ENCODE results near the gene DUSP16.

Gene DUSP16

GRCh38 chr12:12551115-12551514, 11.5 kb downstream of the DUSP16 start:
- no peaks in the 10 kb centered on the region for H3K4me1 ChIP-seq (ENCODE audit: control insufficient read depth in 1 of 2, insufficient read depth in 2 of 2, low read length in 2 of 2)
- H2BK120ac ChIP-seq (ENCODE audit: insufficient read depth, low read length, poor library complexity): no peak overlapping the region
- no peak overlapping the region for H3K4ac ChIP-seq (ENCODE audit: low read depth, low read length)
- no peak overlapping the region for H4K12ac ChIP-seq (ENCODE audit: low read depth, low read length)
- no peak overlapping the region for H3K14ac ChIP-seq (ENCODE audit: low read length)
- DNase-seq: no peak
- H3K23ac ChIP-seq (ENCODE audit: low read length): no peak overlapping the region
- H3K79me2 ChIP-seq (ENCODE audit: control insufficient read depth, insufficient read depth, low read length, poor library complexity): no peaks in the 10 kb centered on the region
- no peak overlapping the region for H4K8ac ChIP-seq (ENCODE audit: low read depth, low read length)
- H3K27me3 ChIP-seq (ENCODE audit: insufficient read depth, low read length): no peaks in the 10 kb centered on the region
- no peaks in the 10 kb centered on the region for H3K9me3 ChIP-seq (ENCODE audit: insufficient read depth, low read depth, low read length)
- no peaks in the 10 kb centered on the region for H3K79me1 ChIP-seq (ENCODE audit: low read length)
- H2BK12ac ChIP-seq (ENCODE audit: low read length): no peak overlapping the region
- no peak overlapping the region for H3K9ac ChIP-seq (ENCODE audit: low read length)
- H2BK5ac ChIP-seq (ENCODE audit: low read depth, low read length, poor library complexity): no peak overlapping the region
- H3K27ac ChIP-seq (ENCODE audit: low read depth, low read length): no peak overlapping the region
- H3K4me3 ChIP-seq (ENCODE audit: low read depth, low read length): no peak overlapping the region
- H4K91ac ChIP-seq (ENCODE audit: low read depth, low read length): no peak overlapping the region
- peaks cover 2 to 7% of the 10 kb centered on the region in 2 experiments for H3K36me3 ChIP-seq (ENCODE audit: control insufficient read depth in 1 of 2, insufficient read depth in 2 of 2, low read length in 2 of 2)
- no CpG with 5 or more reads among the region's 7 CpGs for WGBS (ENCODE audit: extremely low coverage, insufficient coverage, insufficient read length)
- H2AFZ ChIP-seq (ENCODE audit: insufficient read depth, low read length, poor library complexity): no peak overlapping the region
- no peak overlapping the region for H3K4me2 ChIP-seq (ENCODE audit: low read length)
- no peak overlapping the region for H3K18ac ChIP-seq (ENCODE audit: low read length)
- H2AK5ac ChIP-seq (ENCODE audit: low read length): no peak overlapping the region

- DNase-seq: no peak
These were observed 12.4 kb downstream of the DUSP16 start for GRCh38 chr12:12550277-12550676.

GRCh38 chr12:12549426-12549825, 13.2 kb downstream of the DUSP16 start:
- Histone ChIP-seq H3K79me2 (ENCODE audit: control insufficient read depth, insufficient read depth, low read length, poor library complexity) (no peaks in the 10 kb centered on the region), H3K14ac (ENCODE audit: low read length) (no peak overlapping the region), H3K23ac (ENCODE audit: low read length) (no peak overlapping the region), H4K91ac (ENCODE audit: low read depth, low read length) (no peak overlapping the region), H3K4me1 (ENCODE audit: control insufficient read depth in 1 of 2, insufficient read depth in 2 of 2, low read length in 2 of 2) (no peaks in the 10 kb centered on the region), H3K9ac (ENCODE audit: low read length) (no peak overlapping the region), H3K27ac (ENCODE audit: low read depth, low read length) (no peak overlapping the region), H3K79me1 (ENCODE audit: low read length) (no peaks in the 10 kb centered on the region), H3K9me3 (ENCODE audit: insufficient read depth, low read depth, low read length) (no peaks in the 10 kb centered on the region), H2BK120ac (ENCODE audit: insufficient read depth, low read length, poor library complexity) (no peak overlapping the region), H2AK5ac (ENCODE audit: low read length) (no peak overlapping the region), H3K4me3 (ENCODE audit: low read depth, low read length) (no peak overlapping the region), H4K8ac (ENCODE audit: low read depth, low read length) (no peak overlapping the region), H3K18ac (ENCODE audit: low read length) (no peak overlapping the region), H3K36me3 (ENCODE audit: control insufficient read depth in 1 of 2, insufficient read depth in 2 of 2, low read length in 2 of 2) (peaks cover 2 to 7% of the 10 kb centered on the region in 2 experiments), H2BK5ac (ENCODE audit: low read depth, low read length, poor library complexity) (no peak overlapping the region), H4K12ac (ENCODE audit: low read depth, low read length) (no peak overlapping the region), H2BK12ac (ENCODE audit: low read length) (no peak overlapping the region), H3K4me2 (ENCODE audit: low read length) (no peak overlapping the region), H2AFZ (ENCODE audit: insufficient read depth, low read length, poor library complexity) (no peak overlapping the region), H3K27me3 (ENCODE audit: insufficient read depth, low read length) (no peaks in the 10 kb centered on the region), H3K4ac (ENCODE audit: low read depth, low read length) (no peak overlapping the region)
- no peak for DNase-seq
- no CpG with 5 or more reads among the region's 2 CpGs for WGBS (ENCODE audit: extremely low coverage, insufficient coverage, insufficient read length)

More at GRCh38 chr12:12550277-12550676, 12.4 kb downstream of the DUSP16 start:
- H3K79me1 ChIP-seq (ENCODE audit: low read length): no peaks in the 10 kb centered on the region
- H3K18ac ChIP-seq (ENCODE audit: low read length): no peak overlapping the region
- no peak overlapping the region for H3K14ac ChIP-seq (ENCODE audit: low read length)
- H3K36me3 ChIP-seq (ENCODE audit: control insufficient read depth in 1 of 2, insufficient read depth in 2 of 2, low read length in 2 of 2): peaks cover 2 to 7% of the 10 kb centered on the region in 2 experiments
- no peaks in the 10 kb centered on the region for H3K79me2 ChIP-seq (ENCODE audit: control insufficient read depth, insufficient read depth, low read length, poor library complexity)
- H2BK5ac ChIP-seq (ENCODE audit: low read depth, low read length, poor library complexity): no peak overlapping the region
- H4K8ac ChIP-seq (ENCODE audit: low read depth, low read length): no peak overlapping the region
- no peak overlapping the region for H4K91ac ChIP-seq (ENCODE audit: low read depth, low read length)
- H3K4ac ChIP-seq (ENCODE audit: low read depth, low read length): no peak overlapping the region
- H3K27ac ChIP-seq (ENCODE audit: low read depth, low read length): no peak overlapping the region
- no peak overlapping the region for H2AFZ ChIP-seq (ENCODE audit: insufficient read depth, low read length, poor library complexity)
- no peak overlapping the region for H3K23ac ChIP-seq (ENCODE audit: low read length)
- no peaks in the 10 kb centered on the region for H3K4me1 ChIP-seq (ENCODE audit: control insufficient read depth in 1 of 2, insufficient read depth in 2 of 2, low read length in 2 of 2)
- no peaks in the 10 kb centered on the region for H3K27me3 ChIP-seq (ENCODE audit: insufficient read depth, low read length)
- no peak overlapping the region for H2AK5ac ChIP-seq (ENCODE audit: low read length)
- H3K9ac ChIP-seq (ENCODE audit: low read length): no peak overlapping the region
- WGBS (ENCODE audit: extremely low coverage, insufficient coverage, insufficient read length): no CpG with 5 or more reads among the region's 2 CpGs
- H3K4me2 ChIP-seq (ENCODE audit: low read length): no peak overlapping the region
- H2BK12ac ChIP-seq (ENCODE audit: low read length): no peak overlapping the region
- H4K12ac ChIP-seq (ENCODE audit: low read depth, low read length): no peak overlapping the region
- H2BK120ac ChIP-seq (ENCODE audit: insufficient read depth, low read length, poor library complexity): no peak overlapping the region
- H3K4me3 ChIP-seq (ENCODE audit: low read depth, low read length): no peak overlapping the region
- no peaks in the 10 kb centered on the region for H3K9me3 ChIP-seq (ENCODE audit: insufficient read depth, low read depth, low read length)

- no peak overlapping the region for H3K27ac ChIP-seq (ENCODE audit: low read depth, low read length)
- no peak overlapping the region for H4K12ac ChIP-seq (ENCODE audit: low read depth, low read length)
- no peaks in the 10 kb centered on the region for H3K79me1 ChIP-seq (ENCODE audit: low read length)
- no peak overlapping the region for H2AFZ ChIP-seq (ENCODE audit: insufficient read depth, low read length, poor library complexity)
- H3K4me2 ChIP-seq (ENCODE audit: low read length): no peak overlapping the region
- H3K18ac ChIP-seq (ENCODE audit: low read length): no peak overlapping the region
- WGBS (ENCODE audit: extremely low coverage, insufficient coverage, insufficient read length): no CpG with 5 or more reads among the region's 2 CpGs
- no peak overlapping the region for H4K8ac ChIP-seq (ENCODE audit: low read depth, low read length)
- no peak overlapping the region for H3K23ac ChIP-seq (ENCODE audit: low read length)
- H2BK120ac ChIP-seq (ENCODE audit: insufficient read depth, low read length, poor library complexity): no peak overlapping the region
- DNase-seq: no peak
- no peaks in the 10 kb centered on the region for H3K9me3 ChIP-seq (ENCODE audit: insufficient read depth, low read depth, low read length)
- H2BK12ac ChIP-seq (ENCODE audit: low read length): no peak overlapping the region
- H3K4me3 ChIP-seq (ENCODE audit: low read depth, low read length): no peak overlapping the region
- no peaks in the 10 kb centered on the region for H3K27me3 ChIP-seq (ENCODE audit: insufficient read depth, low read length)
- no peaks in the 10 kb centered on the region for H3K79me2 ChIP-seq (ENCODE audit: control insufficient read depth, insufficient read depth, low read length, poor library complexity)
- no peak overlapping the region for H3K14ac ChIP-seq (ENCODE audit: low read length)
- H3K4me1 ChIP-seq (ENCODE audit: control insufficient read depth in 1 of 2, insufficient read depth in 2 of 2, low read length in 2 of 2): no peaks in the 10 kb centered on the region
- peaks cover 2 to 7% of the 10 kb centered on the region in 2 experiments for H3K36me3 ChIP-seq (ENCODE audit: control insufficient read depth in 1 of 2, insufficient read depth in 2 of 2, low read length in 2 of 2)
- no peak overlapping the region for H2AK5ac ChIP-seq (ENCODE audit: low read length)
- H3K4ac ChIP-seq (ENCODE audit: low read depth, low read length): no peak overlapping the region
- no peak overlapping the region for H2BK5ac ChIP-seq (ENCODE audit: low read depth, low read length, poor library complexity)
- H3K9ac ChIP-seq (ENCODE audit: low read length): no peak overlapping the region
- no peak overlapping the region for H4K91ac ChIP-seq (ENCODE audit: low read depth, low read length)
These were observed 13.9 kb downstream of the DUSP16 start for GRCh38 chr12:12548713-12549112.
